Measurements from ENCODE around the gene DHRS7C.

Gene DHRS7C

DNA sequence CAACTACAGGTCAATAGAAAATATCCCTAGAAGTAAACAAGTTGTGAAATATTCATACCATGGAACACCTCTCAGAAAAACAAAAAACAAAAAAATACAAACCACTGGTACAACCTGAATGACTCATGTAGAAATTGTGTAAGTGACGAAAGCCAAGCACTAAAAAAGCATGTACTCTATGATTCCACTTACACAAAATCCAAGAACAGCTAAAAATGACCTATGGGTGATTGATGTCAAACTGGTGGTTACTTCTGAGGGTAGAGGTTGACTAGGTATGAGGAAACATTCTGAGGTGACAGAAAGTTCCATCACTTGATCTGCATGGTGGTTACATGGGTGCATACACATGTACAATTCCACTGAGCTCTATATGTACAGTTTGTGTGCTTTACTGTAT is 31.1 kb downstream of the DHRS7C start:
- no peak for DNase-seq

DNA sequence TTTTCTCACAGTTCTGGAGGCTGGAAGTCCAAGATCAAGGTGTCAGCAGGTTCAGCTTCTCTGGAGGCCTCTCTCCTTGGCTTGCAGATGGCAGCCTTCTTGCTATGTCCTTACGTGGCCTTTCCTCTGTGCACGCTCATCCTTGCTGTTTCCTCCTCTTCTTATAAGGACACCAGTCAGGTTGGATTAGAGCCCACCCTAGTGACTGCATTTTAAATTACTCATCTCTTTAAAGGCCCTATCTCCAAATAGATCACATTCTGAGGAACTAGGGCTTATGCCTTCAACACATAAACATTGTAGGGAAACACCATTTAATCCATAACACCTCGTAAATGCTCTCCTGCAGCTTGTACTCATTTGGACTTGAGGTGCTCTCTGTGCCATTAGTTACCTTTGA is 36.3 kb downstream of the DHRS7C start:
- no peak for DNase-seq

DNA sequence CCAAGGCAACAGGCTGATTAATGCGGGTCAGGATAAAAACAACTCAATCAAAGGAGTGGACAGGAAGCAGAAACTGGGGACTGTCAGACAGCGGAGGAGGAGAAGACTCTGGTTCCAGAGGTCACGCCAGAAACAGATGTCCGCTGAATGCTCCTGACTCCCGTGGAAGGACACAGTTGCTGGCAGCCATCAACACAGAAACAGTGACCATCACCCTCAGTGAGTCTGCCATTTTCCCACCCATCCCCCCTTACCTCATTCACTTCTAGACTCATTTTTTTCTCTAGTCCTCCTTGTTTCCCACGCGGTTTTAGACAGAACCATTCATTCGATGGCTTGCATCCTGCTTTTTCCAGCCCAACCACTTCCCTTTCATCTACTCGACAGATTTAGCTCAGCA is 40.9 kb downstream of the DHRS7C start:
- DNase-seq = no peak

DNA sequence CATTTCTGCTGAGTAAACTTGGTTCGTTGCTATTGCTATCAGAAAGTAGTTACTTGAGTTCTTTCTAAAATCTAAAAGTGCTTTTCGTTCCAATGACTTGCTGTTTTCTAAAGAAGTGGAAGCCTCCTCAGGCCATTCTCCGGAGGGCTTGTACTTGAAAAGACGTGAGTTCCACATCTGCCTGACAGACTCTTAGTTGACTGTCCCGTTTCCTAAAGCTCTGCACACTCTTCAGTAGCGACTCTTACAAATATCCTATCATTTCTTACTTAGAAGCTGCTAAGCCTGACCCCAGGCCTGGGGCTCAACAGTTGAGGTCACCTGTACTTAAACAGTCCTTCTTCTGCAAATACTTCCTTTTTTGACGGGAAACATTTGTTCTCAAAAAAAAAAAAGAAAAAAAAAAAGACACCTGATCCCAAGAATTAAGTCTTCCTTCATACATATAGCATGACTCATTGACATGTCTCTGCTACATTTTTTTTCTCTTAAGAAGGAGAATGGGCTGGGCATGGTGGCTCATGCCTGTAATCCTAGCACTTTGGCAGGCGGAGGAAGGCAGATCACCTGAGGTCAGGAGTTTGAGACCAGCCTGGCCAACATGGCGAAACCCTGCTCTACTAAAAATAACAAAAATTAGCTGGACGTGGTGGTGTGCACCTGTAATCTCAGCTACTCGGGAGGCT is 61.5 kb downstream of the DHRS7C start:
- DNase-seq = no peak

DNA sequence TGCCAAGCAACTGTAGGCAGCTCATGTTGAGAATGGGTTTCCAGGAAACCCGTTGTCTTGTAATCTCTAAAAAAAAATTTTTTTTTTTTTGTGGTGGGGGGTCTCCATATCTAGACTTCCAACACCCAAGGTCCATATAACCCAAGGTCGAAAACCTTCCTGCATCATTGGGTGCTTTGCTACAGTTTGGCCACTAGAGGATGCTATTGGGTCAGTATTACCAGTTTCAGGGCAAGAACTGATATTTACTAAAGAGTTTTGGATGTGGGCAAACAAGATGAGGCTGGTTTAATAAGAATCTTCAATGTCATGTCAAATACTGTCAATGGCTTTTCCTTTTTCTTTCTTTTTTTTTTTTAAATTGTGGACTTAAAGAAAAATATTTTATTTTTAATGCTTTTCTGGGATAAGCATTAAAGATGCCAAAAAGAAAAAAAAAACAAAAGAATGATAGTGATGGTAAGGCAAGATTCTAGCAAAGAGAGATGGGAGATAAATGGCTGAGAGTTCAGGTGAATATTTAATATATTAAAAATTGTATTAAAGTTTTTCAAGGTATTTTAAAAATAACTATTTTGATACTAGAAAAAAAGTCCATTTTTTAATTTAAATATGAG is 62.2 kb downstream of the DHRS7C start:
- DNase-seq = no peak

DNA sequence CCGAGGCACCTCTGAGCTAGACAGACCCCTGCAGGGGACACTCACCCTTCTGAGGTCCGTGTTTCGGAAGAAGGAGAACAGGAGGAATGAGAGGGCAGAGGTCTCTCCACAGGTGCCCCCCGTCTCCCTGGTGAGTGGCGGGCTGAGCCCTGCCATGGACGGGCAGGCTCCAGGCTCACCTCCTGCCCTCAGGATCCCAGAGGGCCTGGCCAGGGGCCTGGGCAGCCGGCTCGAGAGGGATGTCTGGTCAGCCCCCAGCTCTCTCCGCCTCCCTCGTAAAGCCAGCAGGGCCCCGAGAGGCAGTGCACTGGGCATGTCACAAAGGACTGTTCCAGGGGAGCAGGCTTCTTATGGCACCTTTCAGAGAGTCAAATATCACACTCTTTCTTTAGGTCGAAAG is 62.8 kb downstream of the DHRS7C start:
- DNase-seq = no peak

DNA sequence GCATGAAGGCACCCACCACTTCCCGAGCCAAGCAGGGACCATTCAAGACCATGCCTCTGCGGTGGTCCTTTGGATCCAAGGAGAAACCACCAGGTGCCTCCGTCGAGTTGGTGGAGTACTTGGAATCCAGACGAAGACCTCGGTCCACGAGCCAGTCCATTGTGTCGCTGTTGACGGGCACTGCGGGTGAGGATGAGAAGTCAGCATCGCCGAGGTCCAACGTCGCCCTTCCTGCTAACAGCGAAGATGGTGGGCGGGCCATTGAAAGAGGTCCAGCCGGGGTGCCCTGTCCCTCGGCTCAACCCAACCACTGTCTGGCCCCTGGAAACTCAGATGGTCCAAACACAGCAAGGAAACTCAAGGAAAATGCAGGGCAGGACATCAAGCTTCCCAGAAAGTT is 63.4 kb downstream of the DHRS7C start:
- DNase-seq = no peak

DNA sequence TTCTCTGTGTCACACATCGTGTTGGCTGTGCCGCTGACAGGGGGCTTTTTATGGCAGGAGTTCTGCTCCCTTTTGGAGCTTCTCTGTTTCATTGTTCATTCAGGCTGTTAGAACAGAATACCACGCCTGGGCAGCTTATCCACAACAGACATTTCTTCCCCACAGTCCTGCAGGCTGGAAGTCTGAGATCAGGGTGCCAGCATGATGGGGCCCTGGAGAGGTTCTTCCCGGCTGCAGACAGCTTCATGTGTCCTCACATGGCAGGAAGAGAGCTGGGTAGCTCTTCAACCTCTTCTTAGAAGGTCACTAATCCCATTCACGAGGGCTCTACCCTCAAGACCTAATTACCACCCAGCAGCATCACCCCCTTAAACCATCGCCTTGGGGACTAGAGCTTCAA is 65.1 kb downstream of the DHRS7C start:
- DNase-seq = no peak

DNA sequence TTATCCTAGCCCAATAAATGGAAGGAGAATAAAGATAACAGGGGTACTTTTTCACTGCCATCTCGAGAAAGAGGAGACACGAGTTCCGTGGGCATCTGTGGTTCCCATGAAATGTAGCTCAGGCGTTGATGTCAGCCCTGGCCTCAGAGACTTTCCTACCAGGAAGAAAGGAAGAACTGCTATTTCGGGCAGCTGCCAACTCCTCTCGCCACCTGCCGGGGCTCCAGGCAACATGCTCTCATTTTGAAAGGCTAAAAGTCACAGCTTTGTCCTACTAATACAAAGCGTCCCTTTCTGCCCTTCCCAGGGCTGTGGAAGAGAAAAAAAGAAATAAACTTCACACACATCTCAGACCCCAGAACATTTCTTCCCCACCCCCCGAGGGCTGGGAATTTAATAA is 65.8 kb downstream of the DHRS7C start:
- no peak for DNase-seq

Data from activated T-cell treated with anti-CD3 and anti-CD28 coated beads for 4 hours (primary cell).